GM19463 (cell line): ENCODE measurements around the gene SPOUT1.

Source experiments
- ATAC-seq: cut with Tn5 transposase; IDR thresholded peaks from one replicate; pipeline ENCODE4 v1.9.1; 2021; ENCODE audit warnings: mild to moderate bottlenecking, moderate library complexity; ENCODE audit not compliant: unreplicated experiment

Gene SPOUT1

DNA sequence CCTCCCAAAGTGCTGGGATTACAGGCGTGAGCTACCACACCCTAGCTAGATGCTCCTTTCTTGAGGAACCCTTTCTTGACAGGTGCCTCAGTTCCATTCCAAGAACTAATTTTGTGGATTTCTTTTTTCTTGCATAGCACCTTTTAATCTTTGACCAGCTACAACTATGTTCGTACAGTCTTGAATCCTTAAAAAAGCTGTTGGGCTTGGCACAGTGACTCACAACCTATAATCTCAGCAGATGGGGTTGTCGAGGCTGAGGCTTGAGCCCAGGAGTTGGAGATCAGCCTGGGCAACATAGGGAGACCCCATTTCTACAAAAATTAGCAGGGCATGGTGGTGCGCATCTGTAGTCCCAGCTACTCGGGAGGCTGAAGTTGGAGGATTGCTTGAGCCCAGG, 56.5 kb downstream of the SPOUT1 start:
- no peak for ATAC-seq

- peak; percentile 94 for ATAC-seq
Observed at GRCh38 chr9:128771745-128772519, 57.7 kb downstream of the SPOUT1 start, which contains the start of gene ZER1. Gene ZER1, minus strand, starts transcription at chr9:128771927. Its CDS starts 16,362 bp downstream, at chr9:128755565.

DNA sequence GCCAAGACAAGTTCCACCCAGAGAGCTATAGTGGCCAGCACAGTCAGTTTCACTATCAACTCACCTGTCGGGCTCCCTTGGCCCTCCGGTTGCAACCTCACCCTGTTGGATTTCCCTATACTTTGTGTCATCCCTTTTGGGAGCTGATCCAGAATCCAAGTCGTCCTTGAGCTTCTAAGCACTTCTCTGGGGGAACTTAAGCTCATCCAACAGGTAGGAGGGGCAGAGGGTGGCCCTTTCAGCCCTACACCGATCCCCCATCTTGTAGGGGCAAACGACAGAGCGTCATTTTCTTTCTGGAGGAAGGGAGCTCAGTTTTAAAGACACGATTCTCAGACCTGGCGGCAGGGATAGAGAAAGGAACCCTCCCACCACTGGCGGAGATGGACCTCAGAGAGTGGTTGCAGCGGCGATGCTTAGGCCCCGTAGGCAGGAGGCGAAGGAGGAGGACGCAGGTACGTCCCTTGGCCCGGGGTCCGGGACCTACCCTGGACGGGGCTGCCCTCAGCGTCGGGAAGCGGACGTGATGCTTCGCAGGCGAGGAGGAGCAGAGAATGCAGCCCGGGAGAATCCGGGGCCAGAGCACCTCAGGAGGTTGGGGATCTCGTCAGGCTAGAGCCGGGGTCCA, 58.4 kb downstream of the SPOUT1 start:
- ATAC-seq, result no peak

DNA sequence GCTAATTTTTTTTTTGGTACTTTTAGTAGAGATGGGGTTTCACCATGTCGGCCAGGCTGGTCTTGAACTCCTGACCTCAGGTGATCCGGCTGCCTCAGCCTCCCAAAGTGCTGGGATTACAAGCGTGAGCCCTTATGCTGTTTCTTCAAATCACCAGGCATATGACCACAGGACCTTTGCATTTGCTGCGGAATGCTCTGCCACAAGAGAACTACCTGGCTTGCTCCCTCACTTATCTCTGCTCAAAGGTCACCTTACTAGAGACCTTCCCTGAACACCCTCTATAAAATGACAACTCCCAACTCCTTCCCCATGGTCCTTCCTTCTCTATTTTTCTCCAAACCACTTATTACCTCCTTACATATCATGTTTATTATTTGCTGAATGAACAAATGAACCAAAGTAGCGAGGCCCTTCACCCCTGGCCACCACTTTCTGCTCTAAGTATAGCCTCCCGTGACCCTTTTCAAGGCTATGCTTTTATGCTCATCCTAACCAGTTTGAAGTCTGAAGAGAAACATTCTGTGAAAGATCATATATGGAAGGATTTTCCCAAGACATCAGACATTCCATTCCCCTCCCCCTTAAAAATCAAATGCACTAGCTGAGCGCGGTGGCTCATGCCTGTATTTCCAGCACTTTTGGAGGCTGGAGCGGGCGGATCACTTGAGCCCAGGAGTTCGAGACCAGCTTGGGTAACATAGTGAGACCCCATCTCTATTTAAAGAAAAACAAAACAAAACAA, 59.1 kb downstream of the SPOUT1 start:
- no peak for ATAC-seq
